K562 (cell line): ENCODE results near the gene TMC4. TPM values are rescaled to one million over a fixed set of nuclear protein-coding genes. Genes with fewer than 3 reads are reported as not detected.

Source experiments
- ADNP ChIP-seq: fragments of 200-800 bp; sonication (Bioruptor generic); IDR thresholded peaks from 2 replicates; pipeline ENCODE4 v1.6.1; 2016; ENCODE audit warnings: missing genetic modification characterization, missing compliant biosample characterization
- AFF1 ChIP-seq, 2 experiments: fragments of 450-650 bp; IDR thresholded peaks; 2 replicates each; pipeline ENCODE4 v1.6.1; 2018; ENCODE audit warnings: mild to moderate bottlenecking in 2 of 2, low read depth in 1 of 2; ENCODE audit not compliant: partially characterized antibody in 2 of 2
- ATF7 ChIP-seq: fragments of 450-650 bp; IDR thresholded peaks from 2 replicates; pipeline ENCODE4 v1.7.1; 2014; ENCODE audit warnings: mild to moderate bottlenecking, moderate library complexity
- HDGF ChIP-seq: fragments of 450-650 bp; IDR thresholded peaks from 2 replicates; pipeline ENCODE4 v1.6.1; 2016
- ID3 ChIP-seq, 2 experiments: fragments of 250-450 bp in 1 of 2; fragments of 450-650 bp in 1 of 2; sonication (Bioruptor Pico) in 1 of 2; IDR thresholded peaks; 2 replicates each; pipeline versions ENCODE4 v1.6.1 to v1.8.0; 2016 to 2021; ENCODE audit warnings: mild to moderate bottlenecking in 2 of 2, moderate library complexity in 2 of 2, missing compliant biosample characterization in 1 of 2, missing genetic modification characterization in 1 of 2
- MAFK ChIP-seq: IDR thresholded peaks from 2 replicates; pipeline ENCODE4 v1.6.1; 2011; ENCODE audit warnings: low read length, improper control_type of control experiment
- NR3C1 ChIP-seq: sonication (generic); formaldehyde crosslinking; IDR thresholded peaks from 2 replicates; pipeline ENCODE4 v1.8.1; 2022; ENCODE audit warnings: missing genetic modification reagents
- POLR2AphosphoS2 ChIP-seq: IDR thresholded peaks from 2 replicates; pipeline ENCODE4 v1.6.1; 2012; ENCODE audit warnings: low read length, improper control_type of control experiment
- PTBP1 ChIP-seq: fragments of 200-400 bp; formaldehyde crosslinking; IDR thresholded peaks from 2 replicates; pipeline ENCODE4 v1.6.1; 2017; ENCODE audit warnings: low read depth, low read length
- SAFB2 ChIP-seq: fragments of 200-400 bp; formaldehyde crosslinking; IDR thresholded peaks from 2 replicates; pipeline ENCODE4 v1.6.1; 2018; ENCODE audit warnings: borderline replicate concordance, low read length, low read depth, moderate library complexity; ENCODE audit not compliant: severe bottlenecking
- ZNF384 ChIP-seq: IDR thresholded peaks from 2 replicates; pipeline ENCODE4 v1.6.1; 2012; ENCODE audit warnings: low read depth, low read length, improper control_type of control experiment
- ZSCAN32 ChIP-seq: fragments of 450-650 bp; formaldehyde crosslinking; IDR thresholded peaks from 2 replicates; pipeline ENCODE4 v1.4.0; 2020; ENCODE audit warnings: mild to moderate bottlenecking, moderate library complexity
- polyA plus RNA-seq, 8 experiments: library from polyadenylated mRNA; depleted of rRNA in 4 of 8; stranded (reverse) in 5 of 8; unstranded in 3 of 8; fragments of >200 nt; fragmentation: Nextera tagmentation in 2 of 8; fragmentation: Illumina TruSeq in 1 of 8; extraction: Ambion mirVana in 2 of 8; extraction: Trizol in 1 of 8; gene quantifications; 2 replicates each; pipeline versions ENCODE4 v1.2.1 to v1.2.3, GENCODE V29; 2011 to 2014; ENCODE audit warnings: inconsistent platforms in 1 of 8, missing spikeins in 1 of 8
- total RNA-seq, 7 experiments: library from RNA; depleted of rRNA in 6 of 7; stranded (reverse); fragments of >200 nt in 6 of 7; fragmentation: Illumina TruSeq in 2 of 7; extraction: Trizol in 2 of 7; gene quantifications; 2 replicates each; pipeline versions ENCODE4 v1.2.1 to v1.2.3, GENCODE V29; 2011 to 2021; ENCODE audit warnings: low replicate concordance in 1 of 7
- TF ChIP-seq, protein P1 (sequence below): fragments of 250-450 bp; sonication (Bioruptor Pico); IDR thresholded peaks from 2 replicates; pipeline ENCODE4 v1.8.0; 2021; ENCODE audit warnings: moderate library complexity, mild to moderate bottlenecking, inconsistent platforms
- TF ChIP-seq, protein P2 (sequence below): fragments of 250-450 bp; sonication (Bioruptor Pico); IDR thresholded peaks from 2 replicates; pipeline ENCODE4 v1.4.0; 2020; ENCODE audit warnings: mild to moderate bottlenecking, moderate library complexity
- TF ChIP-seq, protein P3 (sequence below): fragments of 150-350 bp; conservative IDR thresholded peaks from 2 replicates; pipeline ENCODE4 v1.6.1; 2014; ENCODE audit warnings: low read length

Gene TMC4
- total and polyA plus RNA-seq, 9 of the 15 experiments (the other 6 are each of a cell fraction or from before 2014, with no cell fraction given), result 0.12 to 0.79 (median 0.36) TPM; not detected in 2

- TF ChIP-seq ID3 (CRISPR knock-in tag; IDR thresholded peaks at IDR 0.05) (no peak), ID3 (tag; IDR thresholded peaks at IDR 0.05) (no peak), NR3C1 (no peak), SAFB2 (no peak), MAFK (no peak), POLR2AphosphoS2 (peak; percentile 77; the same call in 1 of the 2 replicates), AFF1 (IDR thresholded peaks at IDR 0.05; ENCODE audit: low read depth in 1 of 2, partially characterized antibody in 2 of 2) (peak in 1 of 2 experiments; percentile 98), PTBP1 (no peak), HDGF (no peak), ZNF384 (no peak), ATF7 (no peak), ADNP (tag) (no peak), ZSCAN32 (no peak)
- TF ChIP-seq, protein P1, sequence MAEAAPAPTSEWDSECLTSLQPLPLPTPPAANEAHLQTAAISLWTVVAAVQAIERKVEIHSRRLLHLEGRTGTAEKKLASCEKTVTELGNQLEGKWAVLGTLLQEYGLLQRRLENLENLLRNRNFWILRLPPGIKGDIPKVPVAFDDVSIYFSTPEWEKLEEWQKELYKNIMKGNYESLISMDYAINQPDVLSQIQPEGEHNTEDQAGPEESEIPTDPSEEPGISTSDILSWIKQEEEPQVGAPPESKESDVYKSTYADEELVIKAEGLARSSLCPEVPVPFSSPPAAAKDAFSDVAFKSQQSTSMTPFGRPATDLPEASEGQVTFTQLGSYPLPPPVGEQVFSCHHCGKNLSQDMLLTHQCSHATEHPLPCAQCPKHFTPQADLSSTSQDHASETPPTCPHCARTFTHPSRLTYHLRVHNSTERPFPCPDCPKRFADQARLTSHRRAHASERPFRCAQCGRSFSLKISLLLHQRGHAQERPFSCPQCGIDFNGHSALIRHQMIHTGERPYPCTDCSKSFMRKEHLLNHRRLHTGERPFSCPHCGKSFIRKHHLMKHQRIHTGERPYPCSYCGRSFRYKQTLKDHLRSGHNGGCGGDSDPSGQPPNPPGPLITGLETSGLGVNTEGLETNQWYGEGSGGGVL (CRISPR knock-in tag), result no peak
- TF ChIP-seq, protein P2, sequence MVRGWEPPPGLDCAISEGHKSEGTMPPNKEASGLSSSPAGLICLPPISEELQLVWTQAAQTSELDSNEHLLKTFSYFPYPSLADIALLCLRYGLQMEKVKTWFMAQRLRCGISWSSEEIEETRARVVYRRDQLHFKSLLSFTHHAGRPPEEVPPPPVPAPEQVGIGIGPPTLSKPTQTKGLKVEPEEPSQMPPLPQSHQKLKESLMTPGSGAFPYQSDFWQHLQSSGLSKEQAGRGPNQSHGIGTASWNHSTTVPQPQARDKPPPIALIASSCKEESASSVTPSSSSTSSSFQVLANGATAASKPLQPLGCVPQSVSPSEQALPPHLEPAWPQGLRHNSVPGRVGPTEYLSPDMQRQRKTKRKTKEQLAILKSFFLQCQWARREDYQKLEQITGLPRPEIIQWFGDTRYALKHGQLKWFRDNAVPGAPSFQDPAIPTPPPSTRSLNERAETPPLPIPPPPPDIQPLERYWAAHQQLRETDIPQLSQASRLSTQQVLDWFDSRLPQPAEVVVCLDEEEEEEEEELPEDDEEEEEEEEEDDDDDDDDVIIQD, result no peak
- TF ChIP-seq, protein P3, sequence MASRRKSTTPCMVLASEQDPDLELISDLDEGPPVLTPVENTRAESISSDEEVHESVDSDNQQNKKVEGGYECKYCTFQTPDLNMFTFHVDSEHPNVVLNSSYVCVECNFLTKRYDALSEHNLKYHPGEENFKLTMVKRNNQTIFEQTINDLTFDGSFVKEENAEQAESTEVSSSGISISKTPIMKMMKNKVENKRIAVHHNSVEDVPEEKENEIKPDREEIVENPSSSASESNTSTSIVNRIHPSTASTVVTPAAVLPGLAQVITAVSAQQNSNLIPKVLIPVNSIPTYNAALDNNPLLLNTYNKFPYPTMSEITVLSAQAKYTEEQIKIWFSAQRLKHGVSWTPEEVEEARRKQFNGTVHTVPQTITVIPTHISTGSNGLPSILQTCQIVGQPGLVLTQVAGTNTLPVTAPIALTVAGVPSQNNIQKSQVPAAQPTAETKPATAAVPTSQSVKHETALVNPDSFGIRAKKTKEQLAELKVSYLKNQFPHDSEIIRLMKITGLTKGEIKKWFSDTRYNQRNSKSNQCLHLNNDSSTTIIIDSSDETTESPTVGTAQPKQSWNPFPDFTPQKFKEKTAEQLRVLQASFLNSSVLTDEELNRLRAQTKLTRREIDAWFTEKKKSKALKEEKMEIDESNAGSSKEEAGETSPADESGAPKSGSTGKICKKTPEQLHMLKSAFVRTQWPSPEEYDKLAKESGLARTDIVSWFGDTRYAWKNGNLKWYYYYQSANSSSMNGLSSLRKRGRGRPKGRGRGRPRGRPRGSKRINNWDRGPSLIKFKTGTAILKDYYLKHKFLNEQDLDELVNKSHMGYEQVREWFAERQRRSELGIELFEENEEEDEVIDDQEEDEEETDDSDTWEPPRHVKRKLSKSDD, result no peak
Measured at GRCh38 chr19:54178581-54179261, 5.8 kb upstream of the TMC4 start (continued).
